Erythroblast (primary cell): ENCODE measurements around the gene RUNX3.

Experiments
- GATA1 ChIP-seq: IDR thresholded peaks from 2 replicates; pipeline ENCODE4 v1.6.1; 2011; ENCODE audit warnings: low read depth, mild to moderate bottlenecking, control low read depth, low read length, moderate library complexity
- POLR2A ChIP-seq: IDR thresholded peaks from 2 replicates; pipeline ENCODE4 v1.6.1; 2011; ENCODE audit warnings: mild to moderate bottlenecking, low read length

- TF ChIP-seq POLR2A = no peak
- no peak for TF ChIP-seq GATA1
Observed at GRCh38 chr1:24898152-24898908, 31.7 kb downstream of the RUNX3 start.
